ENCODE results near the gene MAGEB2.
A peak's percentile ranks its signal among the peaks of the same experiment; 100 is the strongest.
"Not testable (repeated sequence)": the region's sequence is repeated elsewhere in the genome, so short reads cannot be mapped to it uniquely, and the experiment has no call there.

Gene MAGEB2, protein sequence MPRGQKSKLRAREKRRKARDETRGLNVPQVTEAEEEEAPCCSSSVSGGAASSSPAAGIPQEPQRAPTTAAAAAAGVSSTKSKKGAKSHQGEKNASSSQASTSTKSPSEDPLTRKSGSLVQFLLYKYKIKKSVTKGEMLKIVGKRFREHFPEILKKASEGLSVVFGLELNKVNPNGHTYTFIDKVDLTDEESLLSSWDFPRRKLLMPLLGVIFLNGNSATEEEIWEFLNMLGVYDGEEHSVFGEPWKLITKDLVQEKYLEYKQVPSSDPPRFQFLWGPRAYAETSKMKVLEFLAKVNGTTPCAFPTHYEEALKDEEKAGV

GRCh38 chrX:30215357-30215843, at the start of gene MAGEB2:
TSS of gene MAGEB2 (plus strand) at chrX:30215563. CDS start at chrX:30218581, 3,018 bp downstream.
- in situ Hi-C loops (cut with HindIII; ENCODE audit: low sequenced_read_pairs) = no loop called here
- DNase-seq (ENCODE audit: low read depth, low spot score) = no peak
- H3K4me3 ChIP-seq (ENCODE audit: low read depth, low read length) = no peak within 1 kb of the TSS
- TF ChIP-seq, protein P1, sequence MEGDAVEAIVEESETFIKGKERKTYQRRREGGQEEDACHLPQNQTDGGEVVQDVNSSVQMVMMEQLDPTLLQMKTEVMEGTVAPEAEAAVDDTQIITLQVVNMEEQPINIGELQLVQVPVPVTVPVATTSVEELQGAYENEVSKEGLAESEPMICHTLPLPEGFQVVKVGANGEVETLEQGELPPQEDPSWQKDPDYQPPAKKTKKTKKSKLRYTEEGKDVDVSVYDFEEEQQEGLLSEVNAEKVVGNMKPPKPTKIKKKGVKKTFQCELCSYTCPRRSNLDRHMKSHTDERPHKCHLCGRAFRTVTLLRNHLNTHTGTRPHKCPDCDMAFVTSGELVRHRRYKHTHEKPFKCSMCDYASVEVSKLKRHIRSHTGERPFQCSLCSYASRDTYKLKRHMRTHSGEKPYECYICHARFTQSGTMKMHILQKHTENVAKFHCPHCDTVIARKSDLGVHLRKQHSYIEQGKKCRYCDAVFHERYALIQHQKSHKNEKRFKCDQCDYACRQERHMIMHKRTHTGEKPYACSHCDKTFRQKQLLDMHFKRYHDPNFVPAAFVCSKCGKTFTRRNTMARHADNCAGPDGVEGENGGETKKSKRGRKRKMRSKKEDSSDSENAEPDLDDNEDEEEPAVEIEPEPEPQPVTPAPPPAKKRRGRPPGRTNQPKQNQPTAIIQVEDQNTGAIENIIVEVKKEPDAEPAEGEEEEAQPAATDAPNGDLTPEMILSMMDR (IDR thresholded peaks at IDR 0.05; ENCODE audit: low read depth, low read length) = no peak

DNA sequence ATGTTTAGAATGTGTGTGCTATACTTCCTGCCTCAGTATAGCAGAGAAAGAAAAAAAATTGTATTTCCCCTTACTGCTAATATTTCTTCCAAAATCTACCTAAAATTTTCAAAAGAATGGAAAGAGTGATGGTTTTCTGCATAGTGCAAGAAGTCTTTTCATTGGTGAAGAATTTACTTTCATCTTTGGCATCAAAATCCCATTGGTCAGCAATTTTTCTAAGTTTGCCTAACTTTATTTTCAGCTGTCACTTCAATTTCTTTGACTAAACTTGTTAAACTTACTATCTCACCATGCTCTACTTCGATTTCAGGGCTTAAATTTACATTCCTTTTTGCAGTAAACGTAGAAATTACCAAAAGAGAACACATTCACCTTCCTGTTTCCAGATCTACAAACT, 44.5 kb upstream of the MAGEB2 start:
- in situ Hi-C loops (cut with HindIII; ENCODE audit: low sequenced_read_pairs) = no loop called here
- DNase-seq (ENCODE audit: low read depth, low spot score) = no peak
- TF ChIP-seq, protein P1 (IDR thresholded peaks at IDR 0.05; ENCODE audit: low read depth, low read length) = no peak
- H3K4me3 ChIP-seq (ENCODE audit: low read depth, low read length) = no peak overlapping the region

DNA sequence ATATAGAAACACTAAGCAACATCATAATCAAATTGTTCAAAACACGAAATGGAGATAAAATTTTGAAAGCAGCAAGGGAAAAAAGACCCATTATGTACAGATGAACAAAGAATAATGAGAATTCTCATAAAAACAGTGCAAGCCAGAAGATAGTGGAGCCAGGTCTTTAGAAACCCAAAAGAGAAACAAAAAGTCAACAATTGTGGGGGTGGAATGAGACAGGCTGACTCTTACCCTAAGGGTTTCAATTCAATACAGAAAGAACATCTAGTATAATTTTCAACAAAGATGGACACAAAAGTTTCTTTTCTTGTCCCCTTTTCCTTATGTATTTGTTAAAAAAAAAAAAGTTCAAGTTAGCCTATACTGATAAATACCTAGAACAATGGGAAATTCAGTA, 34.0 kb upstream of the MAGEB2 start:
- DNase-seq (ENCODE audit: low read depth, low spot score) = no peak
- no peak overlapping the region for H3K4me3 ChIP-seq (ENCODE audit: low read depth, low read length)
- in situ Hi-C loops (cut with HindIII; ENCODE audit: low sequenced_read_pairs) = no loop called here
- TF ChIP-seq, protein P1 (IDR thresholded peaks at IDR 0.05; ENCODE audit: low read depth, low read length) = no peak

DNA sequence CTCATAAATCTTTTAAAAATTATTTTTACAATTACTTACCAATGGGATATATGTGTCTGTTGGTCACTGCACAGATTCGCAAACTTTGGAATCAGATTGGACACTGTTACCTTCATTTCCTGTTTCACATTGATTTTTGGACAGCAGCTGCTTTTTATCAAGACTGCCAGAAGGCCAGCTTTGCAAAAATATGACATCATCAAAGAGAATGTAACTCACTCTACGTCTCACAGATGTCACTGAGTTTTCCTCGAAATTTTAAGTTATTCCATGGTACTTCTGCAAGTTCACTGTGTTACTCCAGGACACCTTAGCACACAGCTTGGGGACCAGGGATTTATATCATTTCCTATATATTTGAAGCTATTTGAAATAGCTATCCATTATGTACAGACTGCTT, 31.8 kb upstream of the MAGEB2 start:
- in situ Hi-C loops (cut with HindIII; ENCODE audit: low sequenced_read_pairs) = no loop called here
- TF ChIP-seq, protein P1 (IDR thresholded peaks at IDR 0.05; ENCODE audit: low read depth, low read length) = no peak
- H3K4me3 ChIP-seq (ENCODE audit: low read depth, low read length) = no peak overlapping the region
- no peak for DNase-seq (ENCODE audit: low read depth, low spot score)

DNA sequence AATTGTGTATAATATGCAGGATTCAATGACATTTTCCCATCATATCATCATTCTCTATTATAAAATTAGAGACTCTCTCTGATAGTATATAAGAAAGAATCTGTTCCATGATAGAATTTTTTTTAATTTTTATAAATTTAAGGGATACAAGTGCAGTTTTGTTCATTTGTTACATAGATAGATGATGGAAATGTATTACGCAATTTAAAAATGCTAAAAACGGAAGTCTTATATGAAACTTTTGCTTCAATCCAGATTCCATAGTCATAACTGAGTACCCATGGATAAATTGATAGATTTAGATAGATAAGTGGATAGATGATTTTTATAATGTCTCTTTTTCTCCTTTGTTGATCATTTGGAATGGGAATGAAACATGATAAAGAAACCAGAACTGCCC, 24.9 kb upstream of the MAGEB2 start:
- DNase-seq (ENCODE audit: low read depth, low spot score) = no peak
- in situ Hi-C loops (cut with HindIII; ENCODE audit: low sequenced_read_pairs) = no loop called here
- TF ChIP-seq, protein P1 (IDR thresholded peaks at IDR 0.05; ENCODE audit: low read depth, low read length) = no peak
- no peak overlapping the region for H3K4me3 ChIP-seq (ENCODE audit: low read depth, low read length)

DNA sequence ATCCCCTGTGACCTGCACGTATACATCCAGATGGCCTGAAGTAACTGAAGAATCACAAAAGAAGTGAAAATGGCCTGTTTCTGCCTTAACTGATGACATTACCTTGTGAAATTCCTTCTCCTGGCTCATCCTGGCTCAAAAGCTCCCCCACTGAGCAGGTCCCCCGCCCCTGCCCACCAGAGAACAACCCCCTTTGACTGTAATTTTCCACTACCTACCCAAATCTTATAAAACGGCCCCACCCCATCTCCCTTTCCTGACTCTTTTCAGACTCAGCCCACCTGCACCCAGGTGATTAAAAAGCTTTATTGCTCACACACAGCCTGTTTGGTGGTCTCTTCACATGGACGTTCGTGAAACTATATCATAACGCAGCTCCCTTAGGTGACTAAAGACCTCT, 21.5 kb upstream of the MAGEB2 start:
- DNase-seq (ENCODE audit: low read depth, low spot score); H3K4me3 ChIP-seq (ENCODE audit: low read depth, low read length); in situ Hi-C loops (cut with HindIII; ENCODE audit: low sequenced_read_pairs): not testable (repeated sequence)

DNA sequence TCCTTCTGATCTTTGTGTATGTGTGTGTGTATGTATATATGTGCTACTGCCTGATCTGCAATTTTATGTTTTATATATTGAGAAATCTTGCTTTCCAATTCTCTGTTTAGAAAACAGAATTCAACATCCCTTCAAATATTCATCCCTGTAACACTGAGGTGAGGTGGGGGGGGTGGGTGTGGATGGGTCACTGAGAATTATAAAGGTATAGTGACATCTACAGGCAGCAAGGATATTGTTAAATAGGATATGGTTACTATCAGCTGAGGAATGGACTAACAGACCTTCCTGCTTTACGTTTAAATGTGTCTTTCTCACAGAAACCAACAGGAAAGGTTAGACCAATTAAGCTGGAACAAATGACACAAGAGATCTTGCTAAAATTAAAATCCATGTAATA, 19.0 kb upstream of the MAGEB2 start:
- TF ChIP-seq, protein P1 (IDR thresholded peaks at IDR 0.05; ENCODE audit: low read depth, low read length) = peak; percentile 7
- in situ Hi-C loops (cut with HindIII; ENCODE audit: low sequenced_read_pairs) = no loop called here

More for the DNA sequence above, 19.0 kb upstream of the MAGEB2 start:
- DNase-seq (ENCODE audit: low read depth, low spot score) = peak; percentile 8
- no peak overlapping the region for H3K4me3 ChIP-seq (ENCODE audit: low read depth, low read length)
